ENCODE data around the gene HYLS1. TPM values are rescaled to one million over a fixed set of nuclear protein-coding genes. Genes with fewer than 3 reads are reported as not detected.

Gene HYLS1
- total and polyA plus RNA-seq, 9 of the 15 experiments (the other 6 are each of a cell fraction or from before 2014, with no cell fraction given), result 2.7 to 8.2 (median 4.8) TPM

DNA sequence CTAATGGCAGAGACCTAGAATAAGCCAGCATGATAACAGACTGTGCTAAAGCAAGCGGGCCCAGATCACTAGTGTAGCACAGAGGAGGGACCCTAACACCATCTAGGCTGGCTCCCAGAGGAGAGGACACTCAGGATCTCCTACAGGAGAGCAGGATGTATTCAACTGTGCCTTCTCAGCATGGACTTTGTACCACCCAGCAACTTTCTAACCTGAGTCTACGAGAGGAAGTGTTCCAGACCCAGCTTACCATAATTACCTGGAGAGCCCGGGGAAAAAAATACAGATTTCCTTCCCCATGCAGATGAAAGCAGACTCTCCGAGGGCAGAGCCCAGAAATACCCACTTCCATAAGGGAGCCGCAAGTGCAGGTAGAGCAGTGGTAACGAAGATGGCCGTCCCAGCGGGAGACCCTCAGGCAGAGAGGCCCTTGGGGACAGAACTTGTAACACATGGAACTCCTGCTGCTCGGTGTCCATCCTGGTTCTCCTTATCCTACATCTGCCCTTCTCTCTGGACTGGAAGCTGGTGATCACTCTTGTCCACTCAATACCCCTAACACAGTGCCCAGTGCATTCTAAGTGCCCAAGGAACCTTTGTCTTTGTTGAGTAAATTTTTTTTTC lies 37.0 kb downstream of the HYLS1 start:
- no peaks in the 10 kb centered on the region; the same call in 1 of the 2 replicates for H4K20me1 ChIP-seq (replicated peaks; ENCODE audit: control insufficient read depth, insufficient read depth, low read length)
- WGBS (ENCODE audit: insufficient coverage, low coverage, missing lambda C conversion rate), result 2% methylated on average over 9 of the region's 9 CpGs
- no peak overlapping the region for H2AFZ ChIP-seq (ENCODE audit: low read depth, low read length)
- DNase-seq (ENCODE audit: extremely low read depth in 1 of 4, low spot score in 3 of 4) (no peak), FAIRE-seq (no peak), ATAC-seq (no peak; the same call in 2 of the 3 replicates)
- no peak overlapping the region for H3K27ac ChIP-seq (ENCODE audit: extremely low read depth, low read depth, low read length)
- H3K9me3 ChIP-seq (replicated peaks; ENCODE audit: control insufficient read depth, insufficient read depth, low read depth, low read length), result no peaks in the 10 kb centered on the region
- H3K9me1 ChIP-seq (ENCODE audit: control insufficient read depth, insufficient read depth, low read length), result no peaks in the 10 kb centered on the region
- no peak overlapping the region for H3K4me2 ChIP-seq (ENCODE audit: insufficient read depth, low read length)
- no peaks in the 10 kb centered on the region for H3K4me1 ChIP-seq (replicated peaks in 1 of 2; ENCODE audit: control insufficient read depth in 2 of 2, insufficient read depth in 2 of 2, low read length in 2 of 2)
- no peaks in the 10 kb centered on the region for H3K36me3 ChIP-seq (ENCODE audit: control insufficient read depth, insufficient read depth, low read length)
- TF ChIP-seq, protein P1, sequence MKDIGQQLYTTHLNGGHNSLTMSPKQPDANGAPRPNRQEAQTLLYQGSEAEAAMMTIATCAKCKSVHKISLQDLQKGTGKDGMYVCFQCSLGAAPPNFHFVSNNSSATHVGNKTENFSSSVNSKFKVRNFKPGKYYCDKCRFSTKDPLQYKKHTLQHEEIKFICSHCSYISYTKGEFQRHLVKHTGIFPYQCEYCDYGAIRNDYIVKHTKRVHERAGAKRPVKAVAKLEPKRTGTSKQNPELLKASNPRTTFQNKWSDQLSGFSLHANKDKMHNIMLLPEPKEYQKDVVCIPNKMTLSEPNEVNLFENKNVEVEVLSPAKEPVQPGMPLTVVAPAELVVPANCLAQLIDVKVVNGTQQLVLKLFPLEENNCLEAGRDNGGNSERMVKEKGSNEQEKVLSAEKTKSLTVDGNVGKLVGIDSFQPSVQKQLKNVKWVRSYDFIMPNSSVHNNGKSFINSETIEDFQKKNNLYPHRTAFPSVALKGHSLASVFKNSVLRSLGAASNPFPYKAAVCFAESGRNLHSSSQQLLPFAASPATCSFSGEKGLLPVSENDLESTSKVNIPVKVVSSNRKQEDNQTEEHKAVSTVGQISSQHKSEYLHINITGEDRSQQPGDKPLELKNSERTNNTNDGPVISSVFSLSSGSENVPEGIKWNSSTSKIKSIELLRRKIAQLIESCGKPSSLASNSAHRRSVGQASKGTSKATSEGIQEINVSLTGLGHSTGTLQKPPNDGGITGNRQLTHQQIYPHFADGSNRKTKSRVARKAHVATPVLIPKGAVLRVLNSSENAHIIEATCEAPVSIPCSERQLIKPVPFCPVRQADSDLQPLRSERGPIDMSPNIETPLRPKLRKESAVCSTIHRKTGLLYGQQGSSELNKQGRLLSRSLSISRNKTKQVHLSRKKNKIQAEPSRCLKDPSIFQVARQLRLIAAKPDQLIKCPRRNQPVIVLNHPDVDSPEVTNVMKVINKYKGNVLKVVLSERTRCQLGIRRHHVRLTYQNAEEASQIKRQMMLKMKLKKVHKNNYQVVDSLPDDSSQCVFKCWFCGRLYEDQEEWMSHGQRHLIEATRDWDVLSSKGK (CRISPR knock-in tag; IDR thresholded peaks at IDR 0.05), result no peak
- TF ChIP-seq TRIM28 (IDR thresholded peaks at IDR 0.05) (no peak), PPARD (CRISPR knock-in tag; IDR thresholded peaks at IDR 0.05) (no peak), TBL1XR1 (IDR thresholded peaks at IDR 0.05; ENCODE audit: low read length in 2 of 2) (no peak)
- H3K79me2 ChIP-seq (ENCODE audit: control insufficient read depth, insufficient read depth, low read length), result no peaks in the 10 kb centered on the region
- ChIA-PET CTCF (ENCODE audit: low intra/inter-chr PET ratio) (interaction anchor here (3.0 kb wide), 1 partner anchor 269 kb away, joined by 36 read pairs; no protein-coding TSS in a partner anchor), POLR2A (no interaction called here)
- peaks cover 32 to 64% of the 10 kb centered on the region in 2 experiments; a peak in 4 of 5 replicates for H3K27me3 ChIP-seq (ENCODE audit: control insufficient read depth in 2 of 2, insufficient read depth in 2 of 2, low read length in 2 of 2)
- in situ Hi-C loops (cut with MboI) (loop anchor here (5.0 kb wide), 1 partner anchor 273 kb away; no protein-coding TSS in a partner anchor), intact Hi-C loops (cut with micrococcal nuclease) (loop anchor here (5.0 to 10.0 kb wide), 2 partner anchors 130 to 383 kb away; no protein-coding TSS in a partner anchor)
- no TSS peak for BruUV-seq (replicated peaks)
- H3K9ac ChIP-seq (ENCODE audit: insufficient read depth in 1 of 2, low read depth in 2 of 2, low read length in 2 of 2), result no peak overlapping the region
- H3K4me3 ChIP-seq, result no peak overlapping the region

Data from K562 (cell line).